GM12872 (cell line): ENCODE data around the gene MICAL2.

ENCODE experiments used
- TF ChIP-seq, protein P1 (sequence below): IDR thresholded peaks from 3 replicates; pipeline ENCODE4 v1.5.1; 2011; ENCODE audit warnings: low read depth, mild to moderate bottlenecking, low read length, moderate library complexity; ENCODE audit not compliant: insufficient read depth

Gene MICAL2

DNA sequence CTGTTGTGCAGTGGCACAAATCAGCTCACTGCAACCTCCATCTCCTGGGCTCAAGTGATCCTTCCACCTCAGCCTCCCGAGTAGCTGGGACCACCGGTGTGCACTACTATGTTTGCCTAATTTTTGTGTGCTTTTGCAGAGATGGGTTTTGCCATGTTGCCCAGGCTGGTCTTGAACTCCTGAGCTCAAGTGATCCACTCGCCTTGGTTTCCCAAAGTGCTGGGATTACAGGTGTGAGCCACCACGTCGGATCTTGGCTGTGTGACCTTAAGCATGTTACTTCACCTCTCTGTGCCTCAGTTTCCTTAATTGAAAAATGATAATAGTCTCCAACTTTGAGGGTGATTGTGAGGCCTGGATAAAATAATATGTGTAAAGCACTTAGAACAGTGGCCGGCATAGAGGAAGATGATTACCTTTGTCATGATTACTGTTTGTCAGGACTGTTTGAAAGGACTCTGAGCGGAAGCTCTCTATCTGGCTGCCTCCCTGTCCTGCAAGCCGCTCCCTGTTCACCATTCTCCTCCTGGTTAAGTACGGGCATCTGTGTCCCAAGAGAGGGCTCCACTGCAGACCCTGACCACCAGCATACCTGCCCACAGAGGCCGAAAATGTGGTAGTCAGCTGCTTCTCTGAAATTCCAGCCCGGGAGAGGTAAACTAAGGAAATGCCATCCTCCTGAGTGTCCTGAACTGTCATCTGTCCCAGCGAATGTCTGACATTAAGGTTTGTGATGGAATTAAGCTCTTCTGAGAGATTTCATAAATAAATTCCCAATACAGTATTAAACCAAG lies 73.6 kb downstream of the MICAL2 start:
- TF ChIP-seq, protein P1, sequence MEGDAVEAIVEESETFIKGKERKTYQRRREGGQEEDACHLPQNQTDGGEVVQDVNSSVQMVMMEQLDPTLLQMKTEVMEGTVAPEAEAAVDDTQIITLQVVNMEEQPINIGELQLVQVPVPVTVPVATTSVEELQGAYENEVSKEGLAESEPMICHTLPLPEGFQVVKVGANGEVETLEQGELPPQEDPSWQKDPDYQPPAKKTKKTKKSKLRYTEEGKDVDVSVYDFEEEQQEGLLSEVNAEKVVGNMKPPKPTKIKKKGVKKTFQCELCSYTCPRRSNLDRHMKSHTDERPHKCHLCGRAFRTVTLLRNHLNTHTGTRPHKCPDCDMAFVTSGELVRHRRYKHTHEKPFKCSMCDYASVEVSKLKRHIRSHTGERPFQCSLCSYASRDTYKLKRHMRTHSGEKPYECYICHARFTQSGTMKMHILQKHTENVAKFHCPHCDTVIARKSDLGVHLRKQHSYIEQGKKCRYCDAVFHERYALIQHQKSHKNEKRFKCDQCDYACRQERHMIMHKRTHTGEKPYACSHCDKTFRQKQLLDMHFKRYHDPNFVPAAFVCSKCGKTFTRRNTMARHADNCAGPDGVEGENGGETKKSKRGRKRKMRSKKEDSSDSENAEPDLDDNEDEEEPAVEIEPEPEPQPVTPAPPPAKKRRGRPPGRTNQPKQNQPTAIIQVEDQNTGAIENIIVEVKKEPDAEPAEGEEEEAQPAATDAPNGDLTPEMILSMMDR = no peak

DNA sequence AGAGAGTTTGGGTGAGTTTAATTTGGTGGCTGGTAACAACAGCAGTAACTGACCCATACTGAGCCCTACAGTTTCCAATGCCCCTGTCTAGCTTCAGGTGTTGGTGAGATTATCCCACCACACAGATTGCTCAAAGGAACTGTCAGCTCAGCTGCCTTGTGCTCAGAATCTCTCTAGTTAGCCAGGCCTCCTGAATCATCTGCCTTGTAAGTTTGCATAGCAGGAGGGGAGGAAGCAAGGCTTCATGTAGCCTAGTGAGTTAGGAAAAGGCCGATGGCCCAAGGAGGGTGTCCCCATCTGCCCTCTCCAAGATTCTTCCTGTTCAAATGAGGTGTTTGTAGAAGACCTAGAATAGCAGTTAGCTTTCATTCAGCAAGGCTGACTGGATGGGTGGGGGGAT lies 74.3 kb downstream of the MICAL2 start:
- TF ChIP-seq, protein P1 = no peak

DNA sequence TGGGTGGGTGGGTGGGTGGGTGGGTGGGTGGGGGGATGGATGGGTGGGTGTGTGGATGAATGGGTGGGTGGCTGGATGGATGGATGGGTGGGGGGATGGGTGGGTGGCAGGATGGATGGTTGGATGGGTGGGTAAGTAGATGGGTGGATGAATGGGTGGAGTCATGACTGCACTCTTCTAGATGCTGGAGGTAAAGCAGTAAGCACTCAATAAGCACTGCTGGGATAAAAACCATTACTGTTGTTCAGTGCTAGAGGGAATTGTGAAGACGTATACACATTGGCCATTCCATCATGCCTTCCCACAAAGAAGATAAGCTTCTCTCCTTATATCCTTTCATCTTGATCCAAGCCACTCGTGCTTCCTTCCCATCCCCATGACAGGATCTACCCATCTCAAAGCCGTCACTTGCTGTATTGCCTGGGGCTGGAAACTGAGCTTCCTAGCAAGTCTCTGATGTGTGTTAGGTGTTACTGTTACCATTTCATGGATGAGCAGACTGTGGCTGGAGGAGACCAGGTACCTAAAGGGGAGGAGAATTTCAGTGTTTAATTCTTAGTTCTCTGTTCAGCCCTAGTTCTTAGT lies 74.8 kb downstream of the MICAL2 start:
- TF ChIP-seq, protein P1 = no peak

DNA sequence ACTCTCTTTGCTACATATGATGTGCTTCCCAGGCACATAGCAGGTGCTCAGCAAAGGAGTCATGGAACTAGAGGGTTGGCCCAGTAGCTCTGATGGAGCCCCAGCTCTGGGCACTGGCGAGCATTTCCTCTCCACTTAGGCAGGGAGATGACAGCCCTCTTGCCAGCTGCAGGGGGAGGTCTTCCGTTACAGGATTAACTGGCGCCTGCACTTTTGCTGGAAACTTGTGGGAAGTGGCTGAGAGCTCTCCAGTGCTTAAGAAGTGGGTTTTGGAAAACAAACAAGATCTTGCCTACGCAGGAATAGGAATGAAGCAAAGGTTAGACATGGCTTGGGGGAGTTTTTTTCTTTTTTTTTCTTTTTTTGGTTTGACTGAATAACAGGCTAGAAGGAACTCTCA lies 75.5 kb downstream of the MICAL2 start:
- TF ChIP-seq, protein P1 = no peak

DNA sequence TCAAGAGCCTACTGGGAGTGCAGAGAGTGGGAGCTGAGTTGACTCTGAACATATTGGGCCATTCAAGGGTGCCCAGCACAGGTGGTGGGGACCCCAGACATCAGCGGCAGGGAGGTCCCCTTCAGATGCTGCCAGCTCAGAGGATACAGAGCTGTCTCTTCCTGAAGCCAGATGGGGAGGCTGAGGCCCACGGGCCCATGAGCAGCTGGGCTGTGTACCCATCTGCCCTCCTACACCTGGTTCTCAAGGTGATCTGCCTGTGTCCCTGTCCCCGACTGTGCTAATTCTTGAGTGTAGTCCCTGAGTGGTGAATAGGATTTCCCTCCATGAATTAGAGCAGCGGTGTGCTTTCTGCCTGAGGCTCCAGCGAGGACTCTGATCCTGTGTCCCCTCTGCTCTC lies 76.3 kb downstream of the MICAL2 start:
- TF ChIP-seq, protein P1 = no peak

DNA sequence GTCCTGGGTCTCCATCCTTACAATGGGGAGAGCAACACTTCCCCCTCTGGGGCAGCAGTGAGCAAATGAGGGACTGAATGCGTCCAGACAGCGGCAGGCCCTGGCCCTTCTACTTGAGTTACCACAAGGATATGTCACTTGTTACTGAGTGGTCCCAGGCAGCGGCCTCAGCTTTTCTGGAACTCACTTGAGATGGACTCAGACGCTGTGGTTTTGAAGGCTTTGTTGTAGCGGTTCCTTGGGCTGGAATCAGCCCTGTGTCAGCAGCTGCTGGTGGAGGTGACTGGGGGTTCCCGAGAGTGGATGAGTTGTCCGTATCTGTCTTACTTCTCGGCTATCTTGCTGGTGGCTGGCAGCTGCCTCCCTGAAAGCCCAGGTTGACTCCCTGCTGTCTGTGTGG lies 77.0 kb downstream of the MICAL2 start:
- TF ChIP-seq, protein P1 = no peak

DNA sequence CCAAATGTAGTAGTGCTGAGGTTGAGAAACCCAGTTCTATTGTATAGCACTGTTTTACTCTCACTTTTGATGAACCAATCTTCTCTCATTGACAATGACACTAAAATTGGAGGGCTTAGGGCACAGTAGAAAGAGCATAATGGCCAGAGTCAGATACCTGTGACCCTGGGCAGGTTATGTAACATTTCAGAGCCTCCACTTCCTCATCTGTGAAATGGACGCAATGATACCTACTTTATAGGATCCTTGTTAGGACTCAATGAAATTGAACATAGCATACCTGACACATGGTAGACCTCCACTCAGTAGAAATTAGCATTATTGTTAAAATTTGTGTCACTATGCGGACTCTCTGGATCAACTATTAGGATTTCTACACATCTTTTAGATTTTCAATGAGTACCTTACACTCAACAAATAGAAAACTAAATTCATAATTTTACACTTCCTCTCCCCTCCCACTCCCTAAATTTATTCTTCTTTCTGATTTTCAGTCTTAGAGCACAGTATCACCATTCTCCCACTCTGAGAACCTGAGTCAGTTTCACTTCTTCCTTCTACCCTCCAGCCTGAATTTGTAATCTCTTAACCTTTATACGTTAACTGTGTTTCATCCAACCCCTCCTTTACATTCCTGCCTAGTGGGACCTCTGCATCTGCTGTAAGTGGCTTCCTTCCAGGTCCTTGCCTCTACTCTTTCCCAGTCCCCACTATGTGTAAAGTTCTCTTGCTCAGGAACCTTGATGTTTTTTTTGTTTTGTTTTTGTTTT lies 78.3 kb downstream of the MICAL2 start:
- TF ChIP-seq, protein P1 = no peak
